NCI-H2227 (cell line): Measurements from ENCODE around the gene RB1.

Experiments
- DNase-seq: peaks from one replicate; lab custom pipeline; 2025; ENCODE audit not compliant: unreplicated experiment; lab: John Stamatoyannopoulos, UW

RB1 gene

DNA sequence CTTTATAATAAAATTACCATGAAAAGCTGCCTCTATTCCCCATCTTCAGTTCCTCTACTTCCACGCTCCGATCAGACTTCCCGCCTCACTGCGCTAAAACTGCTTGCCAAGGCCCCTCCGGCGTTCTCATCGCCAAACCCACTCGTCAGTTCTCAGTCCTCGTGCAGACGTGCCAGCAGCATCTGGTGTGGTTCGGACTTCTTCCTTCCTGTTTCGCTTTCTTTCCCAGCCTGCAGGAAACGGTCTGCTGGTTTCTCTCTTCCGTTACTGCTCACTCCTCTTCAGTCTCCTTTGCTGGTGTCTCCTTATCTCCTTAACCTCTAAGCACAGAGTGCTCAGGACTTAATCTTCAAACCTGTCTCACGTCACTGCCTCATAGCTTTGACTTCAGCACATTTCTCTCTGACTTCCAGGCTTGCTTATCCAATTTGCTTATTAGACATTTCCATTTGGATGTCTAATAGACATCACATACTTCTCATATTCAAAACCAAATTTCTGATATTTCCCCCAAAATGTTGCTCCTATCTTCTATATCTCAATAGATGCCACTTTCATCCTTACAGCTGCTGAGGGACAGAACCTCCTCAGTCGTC lies 189.0 kb downstream of the RB1 start:
- no peak for DNase-seq

GRCh38 chr13:48493066-48493765 lies 189.7 kb downstream of the RB1 start:
- no peak for DNase-seq

GRCh38 chr13:48493851-48494250 lies 190.3 kb downstream of the RB1 start:
- no peak for DNase-seq

- DNase-seq = no peak
These were observed 191.3 kb downstream of the RB1 start for GRCh38 chr13:48494874-48495273.

DNA sequence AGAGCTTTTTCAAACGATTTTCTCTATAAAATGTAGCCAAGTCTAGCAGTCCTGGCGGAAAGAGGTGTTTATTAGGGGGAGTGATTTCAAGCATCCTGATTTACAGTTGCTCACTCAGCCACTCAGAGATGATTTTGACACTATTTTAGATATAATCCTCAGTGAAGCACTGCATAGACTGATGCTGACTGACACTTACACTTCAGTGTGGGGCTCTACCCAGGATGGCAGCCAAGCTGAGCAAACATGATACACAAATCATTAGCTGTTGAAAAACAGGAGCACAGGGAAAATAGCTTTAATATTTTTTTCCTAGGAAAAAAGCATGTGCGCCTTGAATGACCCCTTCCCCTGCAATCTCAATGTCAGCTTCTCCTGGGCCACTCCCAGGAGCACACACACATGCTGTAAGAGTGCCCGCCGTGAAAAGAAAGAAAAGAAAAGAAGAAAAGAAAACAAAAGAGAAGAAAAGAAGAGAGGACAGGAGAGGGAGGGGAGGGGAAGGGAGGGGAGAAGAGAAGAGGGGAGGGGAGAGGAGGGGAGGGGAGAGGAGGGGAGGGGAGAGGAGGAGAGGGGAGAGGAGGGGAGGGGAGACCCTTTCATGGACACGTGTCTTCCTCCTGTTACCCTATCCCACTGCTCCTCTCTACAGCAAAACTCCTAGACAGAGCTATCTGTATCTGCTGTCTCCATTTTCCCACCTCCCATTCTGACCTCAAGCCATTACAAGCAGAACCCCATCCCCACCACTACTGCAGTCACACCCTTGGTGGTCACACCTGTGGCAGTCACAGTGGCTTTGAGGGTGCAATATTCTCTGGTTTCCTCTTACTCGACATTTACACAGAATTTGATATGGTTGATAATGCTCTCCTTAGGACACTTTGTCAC lies 193.0 kb downstream of the RB1 start:
- no peak for DNase-seq

DNA sequence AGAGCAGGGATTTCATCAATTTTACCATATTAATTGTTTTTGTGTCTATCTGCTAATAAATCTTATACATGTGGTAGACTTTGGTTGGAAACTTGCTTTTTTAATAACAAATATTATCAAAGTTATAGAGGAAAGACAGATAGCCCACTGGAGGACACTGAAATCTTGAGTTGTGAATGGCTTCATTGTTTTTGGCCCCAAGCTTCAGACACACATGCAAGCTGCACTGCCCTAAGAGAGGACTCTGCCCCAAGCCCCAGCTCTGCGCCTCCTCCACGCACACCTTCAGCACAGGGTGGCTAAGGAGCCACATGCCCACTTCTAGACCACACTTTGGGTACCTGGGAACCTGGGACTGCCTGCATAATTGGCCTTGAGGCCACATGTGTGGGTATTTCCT lies 194.1 kb downstream of the RB1 start:
- DNase-seq = no peak

- DNase-seq = no peak
These were observed 197.2 kb downstream of the RB1 start for GRCh38 chr13:48500652-48501197.

DNA sequence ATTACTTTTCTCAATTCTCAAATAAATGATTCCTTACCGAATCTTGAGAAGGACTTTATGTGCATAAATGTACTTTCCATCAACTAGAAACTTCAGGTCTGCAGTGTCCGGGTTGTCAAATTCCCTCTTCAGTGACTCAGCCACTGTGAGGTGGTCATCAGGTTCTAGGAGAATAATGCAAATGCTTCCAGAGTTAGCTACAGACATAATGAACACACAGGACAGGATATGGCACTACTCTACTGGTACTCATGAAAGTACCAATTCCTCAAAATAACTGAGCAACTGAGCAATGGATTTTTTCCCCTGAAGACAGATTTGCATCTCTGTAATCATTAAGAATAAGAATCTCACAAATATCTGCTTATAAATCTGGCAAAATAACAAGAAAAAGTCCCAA lies 198.2 kb downstream of the RB1 start:
- no peak for DNase-seq

DNA sequence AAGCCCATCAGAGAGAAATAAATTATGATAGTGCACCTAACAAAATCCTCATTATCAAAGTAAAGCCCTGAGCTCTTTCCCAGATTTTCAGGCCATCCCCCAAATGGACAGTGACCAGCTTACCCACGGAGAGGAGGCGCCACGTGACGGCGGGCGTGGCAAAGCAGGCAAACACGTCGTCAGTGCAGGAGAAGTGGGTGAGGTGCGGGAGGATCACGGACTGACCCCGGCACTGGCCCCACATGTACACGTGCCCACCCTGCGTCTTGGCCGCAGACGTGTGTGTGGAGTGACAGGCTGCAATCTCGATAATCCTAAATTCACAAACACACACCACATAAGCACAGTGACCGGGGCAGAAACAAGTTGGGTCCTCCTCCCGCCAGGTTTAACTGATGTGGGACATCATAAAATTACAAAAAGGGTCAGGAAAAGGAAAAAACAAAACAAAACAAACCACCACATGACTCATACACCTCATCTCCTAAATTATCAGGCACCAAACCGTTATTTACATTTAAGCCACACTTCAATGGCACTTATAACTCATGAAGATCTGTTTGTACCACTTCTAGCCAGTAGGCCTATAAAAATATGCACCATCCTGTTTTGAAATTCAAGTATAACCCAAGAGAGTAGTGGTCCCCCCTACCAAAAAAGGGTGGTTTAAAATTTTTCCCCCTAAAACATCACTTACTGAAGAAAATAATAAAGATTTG lies 199.2 kb downstream of the RB1 start:
- no peak for DNase-seq

DNA sequence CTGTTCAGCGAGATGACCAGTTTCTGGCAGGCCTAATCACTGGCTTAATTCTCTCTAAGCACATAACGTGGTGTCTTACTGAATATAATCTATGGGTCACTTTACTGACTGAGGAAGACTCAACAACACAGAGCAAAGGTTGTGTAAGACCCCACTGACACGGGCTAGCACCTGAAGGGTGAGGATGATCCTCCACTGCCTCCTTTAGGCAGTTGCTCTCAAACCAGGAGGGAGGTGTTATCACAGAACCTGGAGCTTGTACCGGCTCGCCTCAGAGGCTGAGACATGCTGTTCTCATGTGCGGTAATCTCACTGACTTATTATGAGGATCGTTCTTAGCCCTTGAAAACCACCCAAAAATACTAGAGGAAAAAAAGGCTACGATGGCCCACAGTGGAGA lies 201.1 kb downstream of the RB1 start:
- no peak for DNase-seq

GRCh38 chr13:48505012-48505411 lies 201.5 kb downstream of the RB1 start:
- DNase-seq = no peak

DNA sequence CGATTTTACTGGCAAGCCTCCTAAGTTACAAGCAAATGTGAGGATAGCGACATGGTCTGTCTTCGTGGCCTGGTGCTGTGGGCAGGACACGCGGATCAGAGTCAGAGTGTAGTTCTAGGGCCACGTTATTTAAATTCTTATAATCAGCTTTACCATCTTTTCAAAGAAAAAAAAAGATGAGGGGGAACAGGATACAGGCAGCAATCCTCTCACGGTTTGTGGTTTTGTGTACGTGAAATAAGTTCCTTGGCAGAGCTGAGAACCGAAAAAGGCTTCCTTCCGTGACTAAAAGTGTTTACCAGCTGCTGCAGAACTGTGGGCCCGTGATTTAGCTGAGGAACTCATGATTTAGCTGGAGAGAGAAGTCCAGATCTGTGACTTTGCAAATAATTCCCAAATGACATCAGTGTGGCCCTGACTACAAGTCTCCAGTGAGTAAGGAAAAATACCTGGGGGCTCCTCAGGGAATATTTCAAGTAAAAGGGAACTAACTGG lies 202.1 kb downstream of the RB1 start:
- DNase-seq = no peak

GRCh38 chr13:48506092-48506701 lies 202.6 kb downstream of the RB1 start:
- DNase-seq = no peak

DNA sequence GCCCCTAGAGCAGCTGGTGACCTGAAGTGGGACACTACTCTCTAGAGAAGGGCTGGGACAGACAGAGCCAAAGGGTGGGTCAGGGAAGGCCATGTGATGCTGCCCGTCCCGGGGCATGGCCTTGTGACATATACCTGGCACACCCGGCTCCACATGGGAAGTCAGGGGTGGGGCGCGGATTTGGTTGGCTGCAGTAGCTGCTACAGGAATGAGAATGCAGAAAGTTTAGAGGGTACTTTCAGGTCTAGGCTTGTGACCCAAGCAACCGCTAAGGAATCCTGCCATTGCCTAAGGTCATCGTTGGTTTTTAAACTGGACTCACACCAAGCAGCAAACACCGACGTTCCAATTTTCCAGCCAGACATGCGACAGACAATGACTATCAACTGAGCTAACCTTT lies 203.5 kb downstream of the RB1 start:
- no peak for DNase-seq

DNA sequence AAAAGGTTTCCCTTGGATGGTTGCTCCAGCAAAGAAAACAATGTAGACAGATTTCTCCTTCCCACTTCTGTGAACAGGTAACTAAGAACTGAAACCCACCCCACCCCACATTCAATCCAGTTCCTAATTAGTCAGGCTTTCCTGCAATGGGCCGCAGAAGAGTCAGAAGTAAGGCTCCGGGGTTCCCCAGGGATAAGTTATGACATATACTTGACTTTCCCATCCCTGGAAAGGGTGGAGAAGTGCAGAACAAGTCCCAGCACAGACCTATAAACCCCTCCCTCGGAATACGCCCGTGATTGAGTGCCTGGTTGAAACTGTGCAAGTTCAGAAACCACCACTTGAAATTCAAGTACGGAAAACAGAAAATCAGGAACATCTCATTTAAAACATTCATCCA lies 204.5 kb downstream of the RB1 start:
- DNase-seq = no peak

DNA sequence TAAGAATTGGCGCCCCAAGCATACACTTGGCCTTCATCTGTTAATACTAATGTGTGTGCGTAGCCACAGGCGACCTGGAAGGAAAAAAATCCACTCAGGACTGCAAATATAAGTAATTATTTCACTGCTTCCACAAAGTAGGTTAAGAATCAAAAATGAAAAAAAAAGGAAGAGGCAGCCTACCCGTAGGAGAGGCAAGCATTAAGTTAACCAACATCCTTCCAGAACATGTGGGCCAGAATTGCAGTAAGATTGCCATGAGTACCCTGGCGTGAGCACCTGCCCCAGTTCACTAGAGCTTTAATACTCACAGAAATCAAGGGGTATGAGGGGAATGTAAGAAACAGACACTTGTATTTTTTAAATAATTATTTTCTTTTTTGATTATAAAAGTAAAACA lies 207.1 kb downstream of the RB1 start:
- no peak for DNase-seq

DNA sequence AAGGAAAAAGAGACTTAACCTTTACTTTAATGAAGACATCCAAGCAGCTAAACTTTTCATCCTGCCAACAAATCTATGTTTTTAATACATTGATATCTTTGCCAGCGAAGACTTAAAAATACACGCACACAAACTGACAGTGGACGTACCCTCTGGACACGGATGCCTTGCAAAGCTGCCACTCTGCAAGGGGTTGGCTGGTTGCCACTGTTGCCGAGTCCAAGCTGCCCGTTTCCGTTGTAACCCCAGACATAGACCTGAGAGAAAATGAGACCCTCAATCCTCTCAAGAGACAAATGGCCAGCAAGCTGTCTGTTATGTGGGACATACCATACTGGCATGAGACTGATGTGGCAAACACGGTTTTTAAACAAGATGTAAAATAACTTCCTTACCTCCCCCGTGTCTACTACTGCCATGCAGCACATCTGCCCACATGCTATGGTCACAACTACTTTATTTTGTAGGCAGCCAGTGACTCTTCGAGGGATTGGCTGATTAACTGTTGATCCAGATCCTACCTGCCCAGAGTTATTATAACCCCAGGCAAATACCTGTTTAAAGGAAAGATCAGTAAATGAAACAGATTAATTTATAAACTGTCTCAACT lies 208.2 kb downstream of the RB1 start:
- no peak for DNase-seq

DNA sequence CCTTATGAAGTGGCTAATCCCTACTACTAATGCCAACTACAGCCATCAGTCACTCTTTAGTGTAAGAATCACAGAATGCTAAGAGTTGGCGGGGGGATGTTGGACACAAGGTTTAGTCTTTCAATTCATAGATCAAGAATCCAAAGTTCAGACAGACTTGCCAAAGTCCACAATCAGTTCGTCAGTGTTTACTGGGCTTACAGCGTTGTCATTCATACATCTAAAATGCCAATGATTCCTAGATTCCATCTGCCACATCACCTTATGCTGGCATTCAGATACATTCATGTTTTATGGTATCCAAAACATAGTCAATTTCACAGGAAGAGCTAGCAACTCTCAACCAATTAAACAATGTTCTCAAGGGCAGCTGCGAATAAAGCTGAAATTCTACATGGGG lies 211.2 kb downstream of the RB1 start:
- no peak for DNase-seq

DNA sequence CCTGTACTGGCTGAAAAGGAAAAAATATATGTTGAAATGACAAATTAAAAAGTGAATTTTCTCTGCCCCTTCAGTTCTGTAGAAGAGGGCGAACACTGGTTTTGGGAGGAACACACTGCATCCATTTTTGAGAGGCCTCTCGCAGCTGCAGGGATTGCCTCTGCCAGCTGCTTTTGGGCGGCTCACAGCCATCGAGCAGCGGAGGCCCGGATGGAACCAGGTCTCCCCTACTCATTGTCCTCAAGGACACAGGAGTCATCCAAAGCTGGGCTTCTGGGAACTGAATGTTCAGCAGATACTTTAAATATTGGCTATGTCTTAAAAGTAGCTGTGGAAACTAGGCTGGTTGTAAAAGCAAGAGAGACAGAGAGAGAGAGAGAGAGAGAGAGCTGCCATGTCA lies 212.2 kb downstream of the RB1 start:
- DNase-seq = no peak

DNA sequence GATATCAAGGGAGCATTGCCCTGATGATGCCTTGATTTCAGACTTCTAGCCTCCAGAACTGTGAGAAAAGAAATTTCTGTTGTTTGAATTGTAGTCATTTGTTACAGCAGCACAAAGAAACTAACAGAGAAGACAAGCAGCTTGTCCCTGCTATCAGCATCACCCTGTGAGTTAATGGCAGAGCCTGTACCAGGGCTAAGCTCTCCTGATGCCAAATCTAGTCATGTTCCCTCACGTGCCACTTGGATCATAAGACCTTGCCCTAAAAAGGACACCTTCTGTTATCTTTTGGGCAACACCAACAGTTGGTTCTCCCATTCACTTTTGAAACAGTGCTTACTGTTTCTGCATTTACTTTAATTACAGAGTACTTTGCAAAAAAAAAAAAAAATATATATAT lies 214.5 kb downstream of the RB1 start:
- DNase-seq = no peak
